Esophagus muscularis mucosa (tissue), 3 donors: ENCODE measurements around the gene CDKL4.

Experiments
- CTCF ChIP-seq, 3 experiments: fragments of 200-600 bp in 2 of 3; fragments of 450-650 bp in 1 of 3; sonication (generic) in 2 of 3; IDR thresholded peaks; one replicate each; pipeline ENCODE4 v1.5.1; 2017 to 2019; ENCODE audit warnings: antibody characterized with exemption in 3 of 3, mild to moderate bottlenecking in 2 of 3, moderate library complexity in 1 of 3
- POLR2A ChIP-seq: fragments of 450-650 bp; IDR thresholded peaks from one replicate; pipeline ENCODE4 v1.6.1; 2017; ENCODE audit warnings: antibody characterized with exemption, moderate library complexity, mild to moderate bottlenecking, low read depth

- TF ChIP-seq CTCF (IDR thresholded peaks at IDR 0.05) (no peak), POLR2A (no peak)
Observed at GRCh38 chr2:39146630-39147029, 97.1 kb downstream of the CDKL4 start.
